Rectal smooth muscle tissue (tissue), 1 donor: ENCODE results near the gene SMAD3.

ENCODE experiments used
- H3K27ac ChIP-seq: one replicate; pipeline ENCODE4 v1.7.0; 2013; ENCODE audit warnings: low read depth, low read length, inconsistent platforms
- H3K27me3 ChIP-seq: one replicate; pipeline ENCODE4 v1.7.0; 2013; ENCODE audit warnings: low read length; ENCODE audit not compliant: control insufficient read depth, insufficient read depth
- H3K36me3 ChIP-seq: one replicate; pipeline ENCODE4 v1.7.0; 2013; ENCODE audit warnings: low read length; ENCODE audit not compliant: control insufficient read depth, insufficient read depth
- H3K4me1 ChIP-seq: one replicate; pipeline ENCODE4 v1.7.0; 2013; ENCODE audit warnings: low read length; ENCODE audit not compliant: control insufficient read depth, insufficient read depth
- H3K4me3 ChIP-seq: one replicate; pipeline ENCODE4 v1.7.0; 2013; ENCODE audit warnings: low read length
- H3K9ac ChIP-seq: one replicate; pipeline ENCODE4 v1.7.0; 2013; ENCODE audit warnings: low read length

SMAD3 gene

GRCh38 chr15:67161881-67162280 lies 96.5 kb downstream of the SMAD3 start:
- no peak overlapping the region for H3K9ac ChIP-seq
- no peak overlapping the region for H3K27ac ChIP-seq
- H3K4me1 ChIP-seq = no peaks in the 10 kb centered on the region
- no peak overlapping the region for H3K4me3 ChIP-seq
- H3K27me3 ChIP-seq = no peaks in the 10 kb centered on the region
- peaks cover 14% of the 10 kb centered on the region for H3K36me3 ChIP-seq

DNA sequence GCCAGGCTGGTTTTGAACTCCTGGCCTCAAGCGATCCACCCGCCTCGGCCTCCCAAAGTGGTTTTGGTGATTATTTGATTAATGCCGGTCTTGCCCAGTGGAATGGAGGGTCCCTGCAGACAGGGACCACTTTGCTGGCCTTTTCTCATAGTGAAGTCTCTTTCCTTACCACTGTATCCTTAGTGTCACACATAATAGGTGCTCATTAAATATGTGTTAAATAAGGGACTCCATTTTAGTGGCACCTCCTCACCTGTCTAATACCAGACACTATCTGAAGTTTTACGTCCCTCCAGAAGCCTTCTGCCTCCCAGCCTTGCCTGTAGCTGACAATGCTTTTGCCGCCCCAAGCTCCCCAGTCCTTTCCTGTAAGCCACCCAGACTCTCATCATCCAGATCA lies 97.8 kb downstream of the SMAD3 start:
- Histone ChIP-seq H3K27me3 (no peaks in the 10 kb centered on the region), H3K9ac (no peak overlapping the region), H3K36me3 (peaks cover 24% of the 10 kb centered on the region), H3K4me1 (peaks cover 3% of the 10 kb centered on the region), H3K4me3 (no peak overlapping the region), H3K27ac (no peak overlapping the region)

- H3K4me3 ChIP-seq = no peak overlapping the region
- H3K27ac ChIP-seq = no peak overlapping the region
- H3K4me1 ChIP-seq = peaks cover 8% of the 10 kb centered on the region
- no peaks in the 10 kb centered on the region for H3K27me3 ChIP-seq
- no peak overlapping the region for H3K9ac ChIP-seq
- H3K36me3 ChIP-seq = peaks cover 27% of the 10 kb centered on the region
Observed at GRCh38 chr15:67164401-67164791, 99.0 kb downstream of the SMAD3 start.

DNA sequence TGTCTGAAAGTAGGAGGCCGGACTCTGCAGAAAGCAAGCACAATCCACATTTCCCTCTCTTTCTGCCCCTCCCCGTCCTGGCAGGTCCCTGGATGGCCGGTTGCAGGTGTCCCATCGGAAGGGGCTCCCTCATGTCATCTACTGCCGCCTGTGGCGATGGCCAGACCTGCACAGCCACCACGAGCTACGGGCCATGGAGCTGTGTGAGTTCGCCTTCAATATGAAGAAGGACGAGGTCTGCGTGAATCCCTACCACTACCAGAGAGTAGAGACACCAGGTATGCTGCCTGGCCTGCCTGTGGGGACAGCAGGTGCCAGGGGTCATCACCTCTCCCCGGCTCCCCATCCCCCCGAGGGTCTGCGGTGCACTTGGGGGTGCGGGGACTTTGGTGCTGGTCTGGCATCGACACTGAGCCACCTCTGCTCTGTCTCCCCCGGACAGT lies 99.4 kb downstream of the SMAD3 start:
- Histone ChIP-seq H3K9ac (no peak overlapping the region), H3K27ac (no peak overlapping the region), H3K36me3 (peaks cover 27% of the 10 kb centered on the region), H3K27me3 (no peaks in the 10 kb centered on the region), H3K4me1 (peaks cover 8% of the 10 kb centered on the region), H3K4me3 (no peak overlapping the region)

- H3K9ac ChIP-seq = no peak overlapping the region
- no peak overlapping the region for H3K27ac ChIP-seq
- peaks cover 8% of the 10 kb centered on the region for H3K4me1 ChIP-seq
- no peaks in the 10 kb centered on the region for H3K27me3 ChIP-seq
- peaks cover 30% of the 10 kb centered on the region for H3K36me3 ChIP-seq
- no peak overlapping the region for H3K4me3 ChIP-seq
Observed at GRCh38 chr15:67165254-67166253, 100.2 kb downstream of the SMAD3 start.

- Histone ChIP-seq H3K27me3 (no peaks in the 10 kb centered on the region), H3K27ac (no peak overlapping the region), H3K4me3 (no peak overlapping the region), H3K9ac (no peak overlapping the region), H3K4me1 (peaks cover 8% of the 10 kb centered on the region), H3K36me3 (peaks cover 31% of the 10 kb centered on the region)
Observed at GRCh38 chr15:67166280-67167009, 101.0 kb downstream of the SMAD3 start.

DNA sequence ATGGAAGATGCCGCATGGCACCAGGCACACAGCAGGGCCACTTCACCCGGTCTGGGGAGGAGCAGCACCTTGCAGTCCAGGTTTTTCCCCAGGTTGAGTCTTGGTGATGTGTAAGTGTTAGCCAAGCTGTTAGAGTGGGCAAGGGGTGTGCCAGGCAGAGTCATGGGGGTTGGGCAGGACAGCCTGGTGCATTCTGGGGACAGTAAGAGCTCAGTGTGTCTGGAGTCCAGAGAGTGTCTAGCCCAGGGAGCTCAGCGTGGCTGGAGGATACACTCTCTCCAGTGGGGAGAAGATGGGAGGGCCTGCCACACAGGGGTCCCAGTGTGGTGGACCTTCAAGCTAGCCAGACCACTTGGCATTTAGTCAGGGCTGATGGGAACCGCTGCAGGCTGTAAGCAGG lies 101.7 kb downstream of the SMAD3 start:
- Histone ChIP-seq H3K27me3 (no peaks in the 10 kb centered on the region), H3K27ac (no peak overlapping the region), H3K9ac (no peak overlapping the region), H3K36me3 (peaks cover 31% of the 10 kb centered on the region), H3K4me1 (peaks cover 8% of the 10 kb centered on the region), H3K4me3 (peak overlapping the region; percentile 5)

GRCh38 chr15:67168694-67169093 lies 103.3 kb downstream of the SMAD3 start:
- Histone ChIP-seq H3K9ac (no peak overlapping the region), H3K27ac (no peak overlapping the region), H3K4me3 (no peak overlapping the region), H3K36me3 (peaks cover 31% of the 10 kb centered on the region), H3K27me3 (no peaks in the 10 kb centered on the region), H3K4me1 (peaks cover 8% of the 10 kb centered on the region)

DNA sequence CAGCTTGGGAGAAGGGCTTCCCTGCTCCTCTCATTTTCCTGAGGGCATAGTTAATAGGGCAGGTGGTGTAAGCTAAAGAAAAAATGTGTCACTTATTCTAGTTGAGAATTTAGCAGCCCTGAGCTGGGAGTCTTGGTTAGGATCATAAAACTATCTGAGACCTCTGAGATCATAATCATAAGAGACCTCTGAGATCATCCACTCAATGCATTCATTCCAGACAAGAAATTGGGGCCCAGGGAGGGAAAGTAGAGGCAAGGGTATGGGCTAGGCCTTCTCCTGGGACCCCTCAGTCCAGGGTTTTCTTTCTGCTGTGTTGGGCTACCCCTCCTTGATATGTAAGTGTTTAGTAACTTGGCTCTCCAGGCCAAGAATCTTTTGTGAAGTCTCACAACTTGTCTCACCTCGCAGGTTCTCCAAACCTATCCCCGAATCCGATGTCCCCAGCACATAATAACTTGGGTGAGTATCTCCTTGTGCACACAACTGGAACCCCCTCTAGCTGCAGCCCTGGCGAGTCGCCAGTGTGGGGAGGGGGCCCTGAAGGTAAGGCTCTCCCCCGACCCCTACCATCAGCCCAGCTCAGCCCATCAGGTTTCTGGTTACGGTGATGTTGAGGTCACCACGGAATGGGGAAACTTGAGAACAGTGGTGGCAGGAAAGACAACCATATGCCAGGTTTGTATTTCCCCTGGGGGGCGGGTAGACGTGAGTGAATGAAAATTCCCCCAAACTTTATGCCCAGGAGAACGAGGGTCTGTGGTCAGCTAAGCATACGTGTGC lies 104.9 kb downstream of the SMAD3 start:
- Histone ChIP-seq H3K36me3 (peaks cover 34% of the 10 kb centered on the region), H3K9ac (no peak overlapping the region), H3K4me3 (no peak overlapping the region), H3K4me1 (peaks cover 8% of the 10 kb centered on the region), H3K27me3 (no peaks in the 10 kb centered on the region), H3K27ac (no peak overlapping the region)

- Histone ChIP-seq H3K4me3 (no peak overlapping the region), H3K9ac (no peak overlapping the region), H3K27ac (no peak overlapping the region), H3K36me3 (peaks cover 25% of the 10 kb centered on the region), H3K27me3 (no peaks in the 10 kb centered on the region), H3K4me1 (peaks cover 11% of the 10 kb centered on the region)
Observed at GRCh38 chr15:67171471-67171870, 106.1 kb downstream of the SMAD3 start.

DNA sequence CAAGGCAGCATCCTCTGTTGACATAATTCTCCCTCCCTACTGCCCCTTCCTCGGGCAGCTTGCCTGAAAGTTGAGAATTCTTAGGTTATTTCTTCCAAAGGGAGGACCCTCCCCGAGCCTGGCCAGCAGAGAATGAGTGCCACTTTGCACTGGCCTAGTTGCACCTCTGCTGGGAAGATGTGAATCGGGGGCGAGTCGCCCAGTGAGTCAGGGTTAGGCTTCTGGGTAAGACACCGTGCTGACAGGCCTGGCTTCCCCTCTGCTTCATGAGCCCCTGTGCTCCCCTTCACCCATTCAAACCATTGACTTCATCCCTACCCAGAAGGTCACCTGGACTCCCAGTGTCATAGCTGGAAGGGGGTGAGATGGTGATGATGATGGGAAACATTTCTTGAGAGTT lies 106.8 kb downstream of the SMAD3 start:
- Histone ChIP-seq H3K9ac (no peak overlapping the region), H3K36me3 (peaks cover 18% of the 10 kb centered on the region), H3K4me3 (no peak overlapping the region), H3K4me1 (peaks cover 11% of the 10 kb centered on the region), H3K27me3 (no peaks in the 10 kb centered on the region), H3K27ac (no peak overlapping the region)

- Histone ChIP-seq H3K4me1 (peaks cover 12% of the 10 kb centered on the region), H3K4me3 (no peak overlapping the region), H3K36me3 (peaks cover 12% of the 10 kb centered on the region), H3K27me3 (no peaks in the 10 kb centered on the region), H3K27ac (no peak overlapping the region), H3K9ac (no peak overlapping the region)
Observed at GRCh38 chr15:67173005-67173404, 107.6 kb downstream of the SMAD3 start.
